GM19328 (cell line): Measurements from ENCODE around the gene ARF1.
A peak's percentile ranks its signal among the peaks of the same experiment; 100 is the strongest.

Source experiments
- ATAC-seq: cut with Tn5 transposase; IDR thresholded peaks from one replicate; pipeline ENCODE4 v1.9.1; 2021; ENCODE audit warnings: mild to moderate bottlenecking, moderate library complexity; ENCODE audit not compliant: unreplicated experiment

Gene ARF1

GRCh38 chr1:228068359-228068758, 14.1 kb upstream of the ARF1 start:
- no peak for ATAC-seq

GRCh38 chr1:228070173-228070572, 12.3 kb upstream of the ARF1 start:
- no peak for ATAC-seq

DNA sequence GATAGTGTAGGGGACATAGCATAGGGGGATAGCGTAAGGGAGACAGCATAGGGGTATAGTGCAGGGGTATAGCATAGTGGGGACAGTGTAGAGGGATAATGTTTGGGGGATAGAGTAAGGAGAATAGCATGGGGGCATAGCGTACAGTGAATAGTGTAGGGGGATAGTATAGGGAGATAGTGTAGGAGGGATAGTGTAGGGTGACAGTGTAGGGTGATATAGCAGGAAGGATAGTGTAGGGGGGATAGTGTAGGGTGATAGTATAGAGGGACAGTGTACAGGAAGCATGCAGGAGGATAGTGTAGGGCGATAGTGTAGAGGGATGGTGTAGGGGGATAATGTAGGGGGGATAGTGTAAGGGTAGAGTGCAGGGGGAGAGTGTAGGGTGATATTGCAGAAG, 11.7 kb upstream of the ARF1 start:
- no peak for ATAC-seq

- no peak for ATAC-seq
Observed at GRCh38 chr1:228071839-228072657, 10.5 kb upstream of the ARF1 start.

DNA sequence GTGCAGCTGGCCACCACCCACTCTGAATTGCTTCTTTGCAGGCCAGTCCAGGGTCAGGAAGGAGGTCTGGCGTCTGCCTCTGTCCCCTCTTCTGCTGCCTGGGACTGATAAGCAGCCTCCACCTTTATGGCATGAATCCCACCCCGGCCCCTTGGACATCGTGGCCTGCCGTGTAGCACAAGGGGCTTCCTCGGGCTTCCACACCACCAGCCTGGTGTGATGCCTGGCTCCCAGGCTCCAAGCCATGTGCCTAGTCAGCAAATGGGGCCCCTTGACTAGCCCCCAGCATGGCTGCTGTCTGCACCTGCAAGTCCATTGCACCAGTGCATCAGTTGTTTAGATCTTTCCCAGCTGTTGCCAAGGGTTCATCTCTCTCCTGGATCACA, 9.9 kb upstream of the ARF1 start:
- ATAC-seq = no peak

DNA sequence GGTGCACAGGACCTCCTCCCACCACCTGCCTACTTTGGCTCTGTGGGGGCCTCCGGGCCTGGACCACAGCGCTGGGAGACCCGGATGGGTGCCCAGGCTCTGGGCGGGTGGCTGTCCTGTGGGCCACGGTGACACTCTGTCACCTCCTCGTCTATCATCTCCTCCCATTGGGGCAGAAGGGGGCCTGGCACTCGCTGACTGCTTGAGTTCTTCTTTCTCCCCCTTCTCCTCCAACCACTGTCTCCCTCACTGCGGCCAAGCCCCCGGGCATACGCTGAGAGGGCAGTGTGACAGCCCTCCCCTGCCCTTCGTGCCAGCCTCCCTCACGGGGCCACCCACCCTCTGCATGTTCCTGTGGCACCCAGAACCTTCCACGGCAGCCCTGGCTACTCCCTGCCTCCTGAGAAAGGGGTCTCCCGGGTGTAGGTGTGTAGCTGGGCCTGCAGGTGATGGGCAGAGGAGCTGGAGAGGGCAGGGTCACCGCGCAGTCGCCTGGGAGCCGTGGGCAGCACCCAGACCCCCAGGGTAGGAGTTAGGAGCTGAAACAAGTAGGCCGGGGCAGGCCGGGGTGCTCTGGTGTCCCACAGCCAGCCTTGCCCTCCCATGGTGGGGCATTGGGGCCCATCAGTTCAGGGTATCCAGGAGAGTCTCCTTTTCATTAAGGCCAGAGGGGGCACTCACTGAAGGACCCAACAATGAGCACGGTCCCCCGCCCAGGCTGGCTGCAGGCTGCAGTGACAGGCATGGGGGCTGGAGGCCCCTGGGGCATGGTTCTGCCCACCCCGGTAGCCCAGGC, 9.2 kb upstream of the ARF1 start:
- no peak for ATAC-seq

- ATAC-seq = no peak
Observed at GRCh38 chr1:228073857-228074545, 8.5 kb upstream of the ARF1 start.

DNA sequence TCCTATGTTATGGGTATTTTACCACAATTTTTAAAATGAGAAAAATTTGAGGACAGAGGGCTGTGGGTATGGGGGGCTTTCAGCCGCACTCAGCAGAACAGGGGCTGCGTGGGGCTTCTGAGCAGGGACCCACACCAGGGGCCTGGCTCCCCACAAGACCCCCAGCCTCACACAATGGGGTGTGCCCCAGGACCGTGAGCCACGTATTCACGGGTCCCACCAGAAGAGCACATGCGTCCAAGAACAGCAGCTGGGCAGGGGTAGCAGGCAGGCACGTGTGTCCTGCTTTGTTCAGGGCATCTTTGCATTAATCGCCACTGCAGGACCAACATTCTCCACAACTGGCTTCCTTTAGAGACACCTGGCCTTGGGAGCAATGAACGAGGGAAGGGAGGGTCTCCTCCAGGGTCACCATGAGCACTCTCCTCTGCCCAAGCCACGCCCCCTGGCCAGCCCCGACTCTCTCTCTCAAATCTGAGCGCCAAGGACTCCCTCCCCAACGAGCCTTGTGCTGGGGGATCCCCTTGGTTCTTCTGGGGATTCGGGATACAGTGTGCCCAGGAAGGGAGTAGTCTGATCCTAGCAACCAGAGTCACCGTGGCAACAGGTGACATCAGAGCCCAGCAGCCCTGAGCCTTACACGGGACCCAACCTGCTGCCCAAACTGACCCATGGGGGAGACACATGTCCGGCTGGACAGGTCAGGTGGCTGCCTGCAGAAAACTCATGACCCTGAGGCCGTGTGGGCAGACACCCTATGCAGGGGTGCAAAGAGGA, 7.4 kb upstream of the ARF1 start:
- ATAC-seq = no peak

GRCh38 chr1:228075801-228076271, 6.7 kb upstream of the ARF1 start:
- ATAC-seq = no peak

GRCh38 chr1:228076796-228077430, 5.6 kb upstream of the ARF1 start:
- ATAC-seq = no peak

DNA sequence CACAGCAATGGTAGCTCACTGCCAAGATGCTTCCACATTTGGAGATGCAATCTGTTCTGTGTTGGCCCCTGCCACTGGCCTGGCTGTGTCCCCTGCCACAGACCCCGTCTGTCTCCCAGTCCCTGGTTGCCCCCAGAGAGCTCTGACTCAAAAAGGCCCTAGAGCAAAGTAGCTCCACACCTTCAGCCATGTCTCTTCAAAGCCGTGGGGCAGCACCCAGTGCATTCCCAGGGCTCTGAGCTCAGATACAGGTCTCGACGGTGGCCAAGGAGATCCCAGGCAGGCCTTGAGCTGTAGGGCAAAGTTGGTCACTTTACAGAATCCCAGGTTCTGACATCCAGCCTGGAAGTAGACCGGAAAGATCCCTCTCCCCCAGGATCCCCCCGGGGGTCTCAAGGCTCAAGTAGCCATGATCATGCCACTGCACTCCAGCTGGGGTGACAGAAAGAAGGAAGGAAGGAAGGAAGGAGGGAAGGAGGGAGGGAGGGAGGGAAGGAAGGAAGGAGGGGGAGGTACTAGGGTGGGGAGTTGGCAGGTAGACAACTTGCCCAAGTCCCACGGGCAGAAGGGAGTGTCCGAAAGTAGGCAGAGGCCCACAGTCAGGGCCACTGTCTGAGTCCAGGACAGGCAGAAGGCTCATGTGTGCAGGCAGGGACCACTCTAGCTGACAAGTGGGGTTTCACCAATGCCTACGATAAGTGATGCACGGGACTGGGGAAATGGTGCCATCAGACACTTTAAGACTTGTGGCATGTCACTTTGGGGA, 4.8 kb upstream of the ARF1 start:
- ATAC-seq = no peak

GRCh38 chr1:228079013-228079412, 3.5 kb upstream of the ARF1 start:
- no peak for ATAC-seq

DNA sequence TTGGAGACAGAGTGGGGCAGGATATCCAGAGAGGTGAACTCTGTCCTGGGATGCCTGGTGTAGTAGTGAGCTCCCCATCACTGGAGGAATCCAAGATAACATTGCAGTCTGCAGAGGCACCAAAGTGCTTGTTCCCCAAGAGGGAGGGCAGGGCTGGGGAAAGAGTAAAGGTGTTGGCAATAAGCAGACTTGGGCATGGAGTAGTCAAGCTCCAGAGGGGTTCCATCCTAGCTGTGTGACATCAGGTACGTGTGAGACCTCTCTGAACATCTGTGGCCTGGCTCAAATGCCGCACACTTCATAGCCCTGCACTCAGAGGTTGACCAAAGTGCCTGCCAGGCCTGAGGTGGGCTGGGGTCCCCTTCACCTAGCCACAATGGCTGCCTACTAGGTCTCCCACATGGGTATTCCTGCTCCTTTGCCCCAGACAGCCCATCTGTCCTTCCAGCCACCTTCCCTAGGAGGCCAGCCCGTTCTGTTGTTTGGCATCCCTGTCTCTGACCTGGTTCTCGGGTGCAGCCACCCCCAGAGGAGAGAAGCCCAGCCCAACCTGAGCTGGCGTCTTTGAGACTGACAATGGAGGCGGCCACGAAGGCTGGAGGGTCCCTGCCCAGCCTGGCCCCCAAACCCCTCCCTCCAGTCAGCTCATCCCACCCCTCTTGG, 2.8 kb upstream of the ARF1 start:
- ATAC-seq = no peak

GRCh38 chr1:228081144-228081543, 1.4 kb upstream of the ARF1 start:
- ATAC-seq = no peak

DNA sequence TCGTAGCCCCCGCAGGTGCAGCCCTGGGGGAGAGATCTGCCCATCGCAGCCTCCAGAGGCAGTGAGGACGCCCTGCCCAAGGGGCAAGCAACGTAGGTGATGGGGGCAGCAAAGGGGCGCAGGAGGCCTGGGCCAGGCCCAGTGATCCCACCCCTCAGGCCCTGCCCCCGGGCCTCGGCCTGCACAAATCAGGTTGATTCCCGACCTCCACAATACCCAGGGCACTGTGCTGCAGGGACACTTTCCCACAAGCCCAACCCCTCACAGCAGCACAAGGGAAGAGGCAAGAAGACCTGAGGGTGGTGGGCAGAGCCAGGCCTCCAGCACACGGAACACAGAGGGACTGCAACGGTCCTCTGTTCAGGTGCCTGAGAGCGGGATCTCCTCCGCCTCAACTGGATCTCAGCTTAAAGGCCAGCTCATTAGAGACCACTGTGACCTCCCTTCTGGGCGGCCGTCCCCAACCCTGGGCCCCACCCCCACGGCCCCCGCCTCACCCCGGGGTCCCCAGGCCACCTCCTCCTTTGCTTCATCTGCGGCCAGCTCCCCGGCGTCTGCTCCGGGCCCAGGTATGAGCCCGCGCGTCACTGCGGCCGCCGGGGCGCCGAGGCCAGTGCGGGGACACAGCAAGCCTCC, 812 bp upstream of the ARF1 start:
- ATAC-seq = peak; percentile 2

DNA sequence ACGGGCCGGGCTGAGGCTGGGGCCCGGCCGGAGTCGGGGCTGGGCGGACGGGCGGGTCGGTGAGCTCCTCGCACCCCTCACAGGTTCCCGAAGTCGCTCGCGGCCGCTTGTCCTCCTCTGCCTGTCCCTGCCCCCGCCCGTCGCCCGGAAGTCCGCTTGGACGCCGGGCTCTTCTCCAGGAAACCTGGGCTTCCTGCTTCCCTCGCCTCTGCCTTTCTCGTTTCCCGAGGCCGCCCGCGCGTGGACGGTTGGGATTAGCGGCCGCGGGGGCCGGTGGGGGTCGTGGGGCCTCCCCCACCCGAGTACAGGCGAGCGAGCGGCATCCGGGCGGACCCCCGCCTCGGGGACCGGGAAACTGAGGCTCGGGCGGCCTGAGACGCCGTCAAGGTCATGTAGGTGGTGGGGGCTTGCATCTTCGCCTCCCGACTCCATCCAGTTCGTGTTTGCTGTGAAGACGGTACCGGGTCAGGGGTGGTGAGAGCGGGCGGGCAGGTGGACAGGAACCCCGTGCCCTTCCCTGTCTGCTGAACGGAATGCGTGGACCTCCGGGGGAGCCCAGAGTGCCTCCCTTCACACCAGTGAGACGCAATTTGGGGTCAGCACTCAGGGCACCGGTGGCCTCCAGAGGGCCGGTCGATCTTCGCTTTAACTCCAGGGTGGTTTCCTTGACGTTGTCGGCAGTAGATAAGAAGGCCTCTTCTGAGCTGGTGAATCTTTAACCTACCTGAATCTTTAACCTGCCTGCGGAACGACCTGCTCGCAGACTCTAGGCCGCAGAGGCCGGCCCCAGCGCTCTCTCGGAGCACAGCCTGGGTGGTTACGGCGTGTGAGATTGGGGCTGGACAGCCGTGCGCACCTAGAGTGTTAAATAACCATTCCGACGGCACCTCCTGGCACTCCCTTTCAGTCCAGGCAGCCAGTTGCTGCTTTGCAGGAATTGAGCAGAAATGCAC, 686 bp downstream of the ARF1 start:
- peak; percentile 18 for ATAC-seq

DNA sequence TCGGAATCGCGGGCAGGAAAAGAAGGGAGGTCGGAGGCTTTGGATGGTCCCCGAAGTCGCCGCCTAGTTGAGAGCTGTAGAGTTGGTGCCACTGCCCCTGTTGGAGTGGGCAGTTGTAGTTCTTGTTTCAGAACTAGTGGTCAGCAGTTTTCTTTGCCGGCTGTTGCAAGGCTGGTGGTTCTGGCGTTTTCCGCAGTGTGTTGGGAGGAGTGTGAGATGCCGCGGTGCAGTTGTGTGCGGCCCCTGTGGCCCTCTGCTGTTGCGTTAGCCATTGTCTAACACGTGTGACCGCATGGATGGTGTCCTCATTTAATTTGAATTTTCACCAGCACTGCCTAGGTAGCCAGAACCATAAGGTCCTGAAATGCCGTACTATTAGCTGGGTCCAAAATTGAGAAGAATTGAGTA, 1.4 kb downstream of the ARF1 start:
- no peak for ATAC-seq
